Measurements from ENCODE around the gene FAM131C.
"Not testable (repeated sequence)": the region's sequence is repeated elsewhere in the genome, so short reads cannot be mapped to it uniquely, and the experiment has no call there.

Gene FAM131C

GRCh38 chr1:16046842-16047241 is 26.6 kb downstream of the FAM131C start:
- no peaks in the 10 kb centered on the region for H3K27me3 ChIP-seq (ENCODE audit: low read length)
- H3F3A ChIP-seq (ENCODE audit: insufficient read depth) = no peaks in the 10 kb centered on the region
- no peaks in the 10 kb centered on the region for H3K9me2 ChIP-seq (replicated peaks; ENCODE audit: insufficient read depth, low read length)
- H3K9me3 ChIP-seq (ENCODE audit: insufficient read depth, low read length) = no peaks in the 10 kb centered on the region
- no peak overlapping the region for H2AFZ ChIP-seq (ENCODE audit: low read depth, low read length, severe bottlenecking)
- H3K4me2 ChIP-seq (ENCODE audit: low read depth, low read length, poor library complexity, severe bottlenecking) = no peak overlapping the region
- no peak overlapping the region for H3K9ac ChIP-seq (ENCODE audit: low read length)
- H3K27ac ChIP-seq (ENCODE audit: low read depth, low read length) = no peak overlapping the region
- H3K4me3 ChIP-seq (ENCODE audit: insufficient read depth, low read length, poor library complexity, severe bottlenecking) = no peak overlapping the region
- no peaks in the 10 kb centered on the region for H4K20me1 ChIP-seq (ENCODE audit: low read depth, low read length)
- H3K36me3 ChIP-seq (ENCODE audit: low read length) = no peaks in the 10 kb centered on the region
- no peaks in the 10 kb centered on the region for H3K79me2 ChIP-seq (ENCODE audit: insufficient read depth, low read length)
- TF ChIP-seq CTCF (IDR thresholded peaks at IDR 0.05; ENCODE audit: insufficient read depth, low read length, poor library complexity, severe bottlenecking) = no peak
- no peak for TF ChIP-seq EZH2phosphoT487 (conservative IDR thresholded peaks at IDR 0.05; ENCODE audit: low read length)

- H3K9ac ChIP-seq (ENCODE audit: low read length) = no peak overlapping the region
- no peak for TF ChIP-seq CTCF (IDR thresholded peaks at IDR 0.05; ENCODE audit: insufficient read depth, low read length, poor library complexity, severe bottlenecking)
- no peaks in the 10 kb centered on the region for H3K36me3 ChIP-seq (ENCODE audit: low read length)
- no peak overlapping the region for H2AFZ ChIP-seq (ENCODE audit: low read depth, low read length, severe bottlenecking)
- no peaks in the 10 kb centered on the region for H3K9me3 ChIP-seq (ENCODE audit: insufficient read depth, low read length)
- no peak overlapping the region for H3K4me3 ChIP-seq (ENCODE audit: insufficient read depth, low read length, poor library complexity, severe bottlenecking)
- no peaks in the 10 kb centered on the region for H3K27me3 ChIP-seq (ENCODE audit: low read length)
- H3K9me2 ChIP-seq (replicated peaks; ENCODE audit: insufficient read depth, low read length) = no peaks in the 10 kb centered on the region
- H3F3A ChIP-seq (ENCODE audit: insufficient read depth) = no peaks in the 10 kb centered on the region
- no peak overlapping the region for H3K4me2 ChIP-seq (ENCODE audit: low read depth, low read length, poor library complexity, severe bottlenecking)
- H4K20me1 ChIP-seq (ENCODE audit: low read depth, low read length) = no peaks in the 10 kb centered on the region
- H3K79me2 ChIP-seq (ENCODE audit: insufficient read depth, low read length) = no peaks in the 10 kb centered on the region
- H3K27ac ChIP-seq (ENCODE audit: low read depth, low read length) = no peak overlapping the region
These were observed 29.5 kb downstream of the FAM131C start for GRCh38 chr1:16043950-16044349.

GRCh38 chr1:16043521-16043920 is 29.9 kb downstream of the FAM131C start, which contains the start of gene CLCNKB:
CLCNKB (plus strand) TSS chr1:16043782; CDS start chr1:16044493, 711 bp downstream.
- Histone ChIP-seq H3K4me2 (ENCODE audit: low read depth, low read length, poor library complexity, severe bottlenecking) (no peak within 1 kb of the TSS), H3K9me3 (ENCODE audit: insufficient read depth, low read length) (no peaks in the 10 kb centered on the region)

GRCh38 chr1:16042654-16043053 is 30.8 kb downstream of the FAM131C start:
- not testable (repeated sequence) for H3K36me3 ChIP-seq (ENCODE audit: low read length); H3K4me2 ChIP-seq (ENCODE audit: low read depth, low read length, poor library complexity, severe bottlenecking); H4K20me1 ChIP-seq (ENCODE audit: low read depth, low read length); H3K9ac ChIP-seq (ENCODE audit: low read length); H3K79me2 ChIP-seq (ENCODE audit: insufficient read depth, low read length); H3K9me3 ChIP-seq (ENCODE audit: insufficient read depth, low read length); H3K27ac ChIP-seq (ENCODE audit: low read depth, low read length); H3K27me3 ChIP-seq (ENCODE audit: low read length); H3K4me3 ChIP-seq (ENCODE audit: insufficient read depth, low read length, poor library complexity, severe bottlenecking); H3K9me2 ChIP-seq (replicated peaks; ENCODE audit: insufficient read depth, low read length); H3F3A ChIP-seq (ENCODE audit: insufficient read depth); H2AFZ ChIP-seq (ENCODE audit: low read depth, low read length, severe bottlenecking)

More at GRCh38 chr1:16043521-16043920, 29.9 kb downstream of the FAM131C start, which contains the start of gene CLCNKB:
- Histone ChIP-seq H3K36me3 (ENCODE audit: low read length) (no peaks in the 10 kb centered on the region), H3K27ac (ENCODE audit: low read depth, low read length) (no peak within 1 kb of the TSS), H3F3A (ENCODE audit: insufficient read depth) (no peaks in the 10 kb centered on the region), H3K27me3 (ENCODE audit: low read length) (no peaks in the 10 kb centered on the region), H3K9me2 (replicated peaks; ENCODE audit: insufficient read depth, low read length) (no peaks in the 10 kb centered on the region), H3K9ac (ENCODE audit: low read length) (no peak within 1 kb of the TSS), H4K20me1 (ENCODE audit: low read depth, low read length) (no peaks in the 10 kb centered on the region), H3K79me2 (ENCODE audit: insufficient read depth, low read length) (no peaks in the 10 kb centered on the region), H2AFZ (ENCODE audit: low read depth, low read length, severe bottlenecking) (no peak within 1 kb of the TSS), H3K4me3 (ENCODE audit: insufficient read depth, low read length, poor library complexity, severe bottlenecking) (no peak within 1 kb of the TSS)
- no peak for TF ChIP-seq EZH2phosphoT487 (conservative IDR thresholded peaks at IDR 0.05; ENCODE audit: low read length)
- no peak for TF ChIP-seq CTCF (IDR thresholded peaks at IDR 0.05; ENCODE audit: insufficient read depth, low read length, poor library complexity, severe bottlenecking)
